Measurements from ENCODE around the gene SPTY2D1.
"Not testable (repeated sequence)": the region's sequence is repeated elsewhere in the genome, so short reads cannot be mapped to it uniquely, and the experiment has no call there.

The SPTY2D1 gene, protein sequence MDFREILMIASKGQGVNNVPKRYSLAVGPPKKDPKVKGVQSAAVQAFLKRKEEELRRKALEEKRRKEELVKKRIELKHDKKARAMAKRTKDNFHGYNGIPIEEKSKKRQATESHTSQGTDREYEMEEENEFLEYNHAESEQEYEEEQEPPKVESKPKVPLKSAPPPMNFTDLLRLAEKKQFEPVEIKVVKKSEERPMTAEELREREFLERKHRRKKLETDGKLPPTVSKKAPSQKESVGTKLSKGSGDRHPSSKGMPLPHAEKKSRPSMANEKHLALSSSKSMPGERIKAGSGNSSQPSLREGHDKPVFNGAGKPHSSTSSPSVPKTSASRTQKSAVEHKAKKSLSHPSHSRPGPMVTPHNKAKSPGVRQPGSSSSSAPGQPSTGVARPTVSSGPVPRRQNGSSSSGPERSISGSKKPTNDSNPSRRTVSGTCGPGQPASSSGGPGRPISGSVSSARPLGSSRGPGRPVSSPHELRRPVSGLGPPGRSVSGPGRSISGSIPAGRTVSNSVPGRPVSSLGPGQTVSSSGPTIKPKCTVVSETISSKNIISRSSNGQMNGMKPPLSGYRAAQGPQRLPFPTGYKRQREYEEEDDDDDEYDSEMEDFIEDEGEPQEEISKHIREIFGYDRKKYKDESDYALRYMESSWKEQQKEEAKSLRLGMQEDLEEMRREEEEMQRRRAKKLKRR

DNA sequence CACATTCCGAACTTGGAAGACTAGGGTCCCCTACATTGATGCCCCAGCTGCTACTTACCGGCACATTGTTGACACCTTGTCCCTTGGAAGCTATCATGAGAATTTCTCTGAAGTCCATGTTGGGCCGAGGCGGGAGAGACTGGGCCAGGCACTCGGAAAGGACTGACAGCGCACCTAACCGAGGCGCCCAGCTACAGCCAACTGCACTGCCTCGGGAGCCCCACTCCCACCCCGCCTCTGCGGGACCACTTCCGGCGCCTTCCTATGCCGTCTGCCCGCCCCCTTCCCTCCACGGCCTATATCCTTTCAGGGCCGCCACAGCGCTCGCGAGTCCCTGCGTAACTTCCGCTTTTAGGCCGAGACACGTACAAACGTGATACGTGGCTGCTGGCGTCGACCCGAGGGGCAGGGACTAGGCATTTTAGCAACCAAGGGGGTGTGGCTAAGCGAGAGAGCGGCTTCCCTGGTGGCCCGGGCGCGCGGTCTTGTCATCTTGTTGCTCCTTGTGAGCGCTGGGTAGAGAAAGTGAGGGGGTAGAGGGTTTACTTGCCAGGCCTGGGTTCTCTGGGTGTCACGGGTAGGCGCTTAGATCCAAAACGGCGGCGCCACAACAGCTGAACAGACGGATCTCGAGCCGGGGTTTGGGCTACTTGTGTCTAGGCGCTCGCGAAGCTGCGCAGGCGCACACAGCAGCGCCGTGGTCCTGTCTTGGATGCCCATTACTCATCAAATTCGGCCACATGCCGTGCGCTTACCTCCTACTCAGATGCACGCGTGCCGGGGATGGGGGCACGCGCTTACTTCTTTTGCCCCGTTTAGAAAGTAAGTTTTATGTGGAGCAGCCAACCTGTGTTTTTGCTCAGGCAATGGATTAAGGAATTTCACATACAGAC, at the start of gene SPTY2D1:
Gene SPTY2D1 (minus strand): TSS at position 203 of the 893 bp plus-strand sequence. CDS start 85 bp downstream, at position 118.
- peak; percentile 96 to 97 for DNase-seq

DNA sequence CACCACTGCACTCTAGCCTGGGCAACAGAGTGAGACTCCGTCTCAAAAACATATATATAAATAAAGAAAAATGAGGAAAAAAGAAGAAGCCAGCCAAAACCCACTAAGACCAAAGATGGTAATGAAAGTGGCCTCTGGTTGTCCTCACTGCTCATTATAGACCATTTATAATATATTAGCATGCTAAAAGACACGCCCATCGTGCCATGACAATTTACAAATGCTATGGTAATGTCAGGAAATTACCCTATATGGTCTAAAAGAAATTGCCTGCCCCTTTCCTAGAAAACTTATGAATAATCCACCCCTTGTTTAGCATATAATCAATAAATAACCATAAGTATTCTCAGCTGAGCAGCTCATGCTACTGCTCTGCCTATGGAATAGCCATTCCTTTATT, 48.3 kb upstream of the SPTY2D1 start:
- no peak for DNase-seq

DNA sequence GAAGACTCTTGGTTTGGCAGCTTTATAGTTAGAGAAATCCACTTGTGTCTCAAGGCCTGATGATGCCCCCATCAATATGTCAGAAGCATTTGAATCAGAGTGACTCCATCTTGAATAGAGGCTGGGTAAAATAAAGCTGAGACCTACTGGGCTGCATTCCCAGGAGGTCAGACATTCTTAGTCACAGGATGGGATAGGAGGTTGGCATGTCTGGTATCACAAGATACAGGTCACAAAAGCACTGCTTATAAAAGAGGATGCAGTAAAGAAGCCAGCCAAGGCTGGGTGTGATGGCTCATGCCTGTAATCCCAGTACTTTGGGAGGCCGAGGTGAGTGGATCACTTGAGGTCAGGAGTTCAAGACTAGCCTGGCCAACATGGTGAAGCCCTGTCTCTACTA, 47.8 kb upstream of the SPTY2D1 start:
- DNase-seq, result not testable (repeated sequence)

DNA sequence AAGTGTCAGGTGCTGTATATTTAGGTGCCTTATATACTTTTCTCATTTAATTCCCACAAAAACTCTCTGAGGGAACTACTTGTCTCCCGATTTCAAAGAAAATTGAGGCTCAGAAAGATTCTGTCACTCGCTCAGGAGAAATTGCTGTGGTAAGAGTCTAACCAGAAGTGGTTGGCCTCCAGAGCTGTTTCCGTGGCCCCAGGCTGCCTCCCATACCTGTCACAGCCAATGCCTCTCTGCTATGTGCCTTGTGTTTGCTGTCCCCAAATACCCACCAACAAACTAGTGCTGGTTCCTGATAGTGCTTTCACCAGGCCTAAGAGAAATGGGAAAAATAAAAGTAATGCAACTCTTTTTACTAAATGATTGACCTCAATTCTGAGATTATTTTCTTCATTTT, 43.4 kb upstream of the SPTY2D1 start:
- DNase-seq, result no peak

DNA sequence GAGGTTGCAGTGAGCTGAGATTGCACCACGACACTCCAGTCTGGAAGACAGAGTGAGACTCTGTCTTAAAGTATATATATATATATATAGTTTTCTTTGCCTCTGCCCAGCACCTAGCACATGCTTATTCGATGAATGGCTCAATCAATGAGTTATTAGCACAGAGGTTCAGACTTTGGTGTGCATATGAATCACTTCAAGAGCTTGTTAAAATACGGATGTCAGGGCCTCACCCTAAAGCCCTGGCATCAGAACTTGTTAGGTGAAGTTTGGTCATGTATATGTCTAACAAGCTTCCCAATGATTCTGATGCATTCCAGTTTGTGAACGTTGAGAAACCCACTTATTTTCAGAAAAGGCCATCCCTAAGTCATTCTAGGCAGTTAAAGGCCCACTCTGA, 42.7 kb upstream of the SPTY2D1 start:
- DNase-seq, result no peak

DNA sequence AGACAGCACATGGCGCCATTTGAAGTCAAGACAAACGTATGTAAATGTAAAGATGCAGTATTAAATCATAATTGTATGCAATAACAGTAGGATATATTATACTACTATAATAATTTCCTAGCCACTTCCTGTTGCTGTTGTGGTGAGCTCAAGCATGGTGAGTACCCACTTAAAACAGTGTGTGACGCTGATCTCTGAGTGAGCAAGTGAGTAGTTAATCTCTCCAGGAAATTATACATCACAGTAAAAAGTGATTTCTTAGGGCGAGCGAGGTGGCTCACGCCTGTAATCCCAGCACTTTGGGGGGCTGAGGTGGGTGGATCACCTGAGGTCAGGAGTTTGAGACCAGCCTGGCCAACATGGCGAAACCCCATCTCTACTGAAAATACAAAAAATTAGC, 38.1 kb upstream of the SPTY2D1 start:
- not testable (repeated sequence) for DNase-seq

DNA sequence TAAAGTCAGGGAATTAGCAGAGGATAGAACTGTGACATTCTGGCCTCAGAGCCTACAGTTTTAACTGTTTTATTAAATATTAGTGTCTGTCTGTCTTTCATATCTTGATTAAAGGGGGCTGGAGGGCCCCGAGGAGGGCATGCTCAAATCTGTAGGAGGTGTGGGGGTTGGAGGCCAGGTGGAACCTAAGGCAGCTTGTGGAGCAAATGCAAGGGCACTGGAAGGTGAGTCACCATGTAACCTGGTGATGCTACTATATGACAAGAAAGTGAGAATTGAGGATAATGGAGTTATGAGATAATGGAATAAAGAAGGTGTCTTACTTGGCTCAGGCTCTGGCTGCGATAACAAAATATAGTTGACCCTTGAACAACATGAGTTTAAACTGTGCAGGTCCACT, 37.1 kb upstream of the SPTY2D1 start:
- DNase-seq, result no peak

DNA sequence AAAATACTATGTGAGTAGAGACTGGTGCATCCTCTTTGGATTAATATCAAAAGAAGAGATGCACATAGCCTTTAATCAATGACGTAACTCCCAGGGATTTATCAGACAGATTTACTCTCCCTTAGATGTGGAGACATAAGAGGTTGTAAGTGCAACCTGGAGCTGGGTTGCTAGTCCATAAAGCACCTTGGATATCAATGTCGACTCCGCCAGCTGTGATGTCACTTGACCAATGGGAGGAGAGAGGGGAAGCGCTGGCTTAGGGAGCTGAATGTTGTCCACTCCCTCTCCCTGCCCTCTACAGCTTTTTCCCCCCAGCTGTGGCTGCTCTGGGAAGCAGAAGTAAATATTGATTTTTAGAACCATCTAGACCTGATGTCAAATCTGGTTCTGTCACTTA, 35.6 kb upstream of the SPTY2D1 start:
- DNase-seq, result no peak

DNA sequence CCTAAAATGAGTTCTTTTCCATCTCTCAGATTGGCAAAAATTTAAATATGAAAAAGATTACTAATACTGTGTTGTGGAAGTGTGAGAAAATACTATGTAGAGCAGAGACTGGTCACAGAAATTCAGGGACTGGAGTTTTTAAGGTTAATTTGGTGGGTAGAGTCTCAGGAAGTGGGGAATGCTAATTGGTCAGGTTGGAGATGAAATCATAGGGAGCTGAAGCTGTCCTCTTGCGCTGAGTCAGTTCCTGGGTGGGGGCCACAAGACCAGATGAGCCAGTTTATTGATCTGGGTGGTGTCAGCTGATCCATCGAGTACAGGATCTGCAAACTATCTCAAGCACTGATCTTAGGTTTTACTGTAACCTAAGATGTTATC, 35.1 kb upstream of the SPTY2D1 start:
- DNase-seq, result no peak

DNA sequence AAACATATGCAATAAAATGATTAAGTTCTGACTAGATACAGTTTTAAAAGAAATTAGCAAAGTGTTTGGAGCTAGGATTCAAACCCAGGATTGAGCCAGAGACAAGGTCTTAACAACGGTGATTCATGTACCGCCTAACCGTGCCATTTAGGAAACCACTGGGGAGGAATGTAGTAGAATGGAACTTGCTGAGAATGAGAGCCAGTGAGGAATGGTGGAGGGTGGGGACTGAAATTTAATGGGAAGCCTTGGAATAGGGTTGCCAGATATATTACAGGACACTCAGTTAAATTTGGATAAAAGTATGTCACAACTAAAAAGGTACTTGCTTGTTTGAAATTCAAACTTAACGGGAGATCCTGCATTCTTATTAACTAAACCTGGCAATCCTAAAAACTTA, 34.0 kb upstream of the SPTY2D1 start:
- no peak for DNase-seq

DNA sequence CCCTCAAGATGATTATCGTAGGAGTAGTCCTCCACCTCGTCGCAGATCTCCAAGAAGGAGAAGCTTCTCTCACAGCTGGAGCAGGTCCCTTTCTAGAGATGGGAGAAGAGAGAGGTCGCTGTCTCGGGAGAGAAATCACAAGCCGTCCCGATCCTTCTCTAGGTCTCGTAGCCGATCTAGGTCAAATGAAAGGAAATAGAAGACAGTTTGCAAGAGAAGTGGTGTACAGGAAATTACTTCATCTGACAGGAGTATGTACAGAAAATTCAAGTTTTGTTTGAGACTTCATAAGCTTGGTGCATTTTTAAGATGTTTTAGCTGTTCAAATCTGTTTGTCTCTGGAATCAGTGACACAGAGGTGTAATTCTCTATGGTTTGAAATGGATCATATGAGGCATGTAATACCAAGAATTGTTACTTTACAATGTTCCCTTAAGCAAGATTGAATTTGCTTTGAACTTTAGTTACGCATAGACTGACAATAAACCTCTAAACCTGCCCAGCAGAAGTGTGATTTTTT, 31.3 kb upstream of the SPTY2D1 start:
- not testable (repeated sequence) for DNase-seq

DNA sequence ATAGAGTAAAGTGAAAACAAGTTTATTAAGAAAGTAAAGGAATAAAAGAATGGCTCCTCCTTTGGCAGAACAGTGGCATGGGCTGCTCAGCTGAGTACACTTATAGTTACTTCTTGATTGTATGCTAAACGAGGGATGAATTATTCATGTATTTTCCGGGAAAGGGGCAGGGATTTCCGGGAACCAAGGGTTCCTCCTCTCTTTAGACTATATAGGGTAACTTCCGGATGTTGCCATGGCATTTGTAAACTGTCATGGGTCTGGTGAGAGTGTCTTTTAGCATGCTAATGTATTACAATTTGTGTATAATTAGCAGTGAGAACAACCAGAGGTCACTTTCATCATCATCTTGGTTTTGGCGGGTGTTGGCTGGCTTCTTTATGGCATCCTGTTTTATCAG, 23.5 kb upstream of the SPTY2D1 start:
- DNase-seq, result no peak

DNA sequence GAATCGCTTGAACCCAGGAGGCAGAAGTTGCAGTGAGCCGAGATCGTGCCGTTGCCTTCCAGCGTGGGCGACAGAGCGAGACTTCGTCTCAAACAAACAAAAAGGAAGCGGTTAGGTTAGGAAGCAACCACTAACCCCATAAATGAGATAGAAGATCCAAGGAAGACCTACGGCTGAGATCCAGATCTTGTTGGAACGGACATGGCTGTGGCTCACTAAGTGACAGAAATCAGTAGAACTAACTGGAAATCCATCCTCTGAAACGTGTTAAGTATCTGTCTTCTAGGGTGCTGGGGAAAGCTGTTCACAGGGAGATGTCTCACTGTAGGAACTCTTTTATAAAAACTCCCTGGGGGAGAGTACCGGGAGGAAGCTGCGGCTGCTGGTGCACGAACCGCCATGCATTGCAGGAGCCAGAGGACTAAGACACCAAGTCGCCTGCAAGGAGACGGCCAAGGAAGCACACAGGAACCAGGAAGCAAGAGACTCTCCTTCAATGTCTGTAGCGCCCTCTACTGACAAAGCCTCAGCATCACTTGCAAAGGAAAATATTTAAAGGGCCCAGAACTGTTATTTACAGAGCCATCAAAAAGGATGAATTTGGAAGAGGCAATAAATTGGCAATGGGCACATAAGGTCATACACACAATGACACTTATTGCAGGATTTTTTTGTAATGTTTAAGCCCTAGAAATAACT, 16.9 kb upstream of the SPTY2D1 start:
- DNase-seq, result no peak

DNA sequence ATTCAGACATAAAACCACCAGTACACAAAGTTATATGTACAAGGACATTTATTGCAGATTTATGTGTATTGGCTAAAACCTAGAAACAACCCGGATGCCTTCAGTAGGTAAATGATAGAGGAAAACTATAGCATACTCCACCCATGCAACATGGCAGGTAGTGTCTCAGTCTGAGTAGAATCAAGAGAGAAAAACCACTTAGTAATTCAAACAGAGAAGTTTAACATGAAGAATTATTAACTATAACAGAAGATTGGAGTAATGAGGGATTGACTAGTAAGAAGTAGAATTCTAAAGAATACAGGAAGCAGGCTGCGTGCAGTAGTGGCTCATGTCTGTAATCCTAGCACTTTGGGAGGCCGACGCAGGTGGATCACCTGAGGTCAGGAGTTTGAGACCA, 16.2 kb upstream of the SPTY2D1 start:
- DNase-seq, result no peak

DNA sequence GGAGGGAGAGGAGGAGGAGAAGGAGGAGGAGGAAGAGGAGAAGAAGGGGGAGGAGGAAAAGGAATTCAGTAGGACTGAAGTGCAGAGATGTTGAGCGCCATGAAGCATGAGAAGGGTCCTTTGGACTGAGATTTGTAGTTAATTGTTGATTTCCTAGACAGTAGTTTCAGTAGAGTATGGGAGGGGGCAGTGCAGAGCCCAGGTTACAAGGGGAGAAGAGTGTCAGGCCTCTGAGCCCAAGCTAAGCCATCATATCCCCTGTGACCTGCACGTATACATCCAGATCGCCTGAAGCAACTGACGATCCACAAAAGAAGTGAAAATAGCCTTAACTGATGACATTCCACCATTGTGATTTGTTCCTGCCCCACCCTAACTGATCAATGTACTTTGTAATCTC, 8.9 kb upstream of the SPTY2D1 start:
- DNase-seq, result not testable (repeated sequence)

DNA sequence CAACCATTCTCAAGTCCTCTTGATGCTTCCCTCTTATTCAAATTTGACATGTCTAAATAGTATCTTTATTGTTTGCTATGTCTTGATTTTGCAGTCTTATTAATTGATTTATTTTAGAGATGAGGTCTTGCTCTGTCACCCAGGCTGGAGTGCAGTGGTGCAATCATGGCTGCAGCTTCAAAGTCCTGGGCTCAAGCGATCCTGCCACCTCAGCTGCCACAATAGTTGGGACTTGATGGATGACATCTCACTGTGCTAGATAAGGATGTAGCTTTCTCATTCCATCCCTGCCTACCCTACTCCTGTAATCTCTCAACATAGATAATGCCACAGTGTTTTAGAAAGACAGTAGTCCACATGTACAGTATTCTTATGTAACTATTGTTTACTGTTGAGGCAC, 7.5 kb upstream of the SPTY2D1 start:
- DNase-seq, result no peak

DNA sequence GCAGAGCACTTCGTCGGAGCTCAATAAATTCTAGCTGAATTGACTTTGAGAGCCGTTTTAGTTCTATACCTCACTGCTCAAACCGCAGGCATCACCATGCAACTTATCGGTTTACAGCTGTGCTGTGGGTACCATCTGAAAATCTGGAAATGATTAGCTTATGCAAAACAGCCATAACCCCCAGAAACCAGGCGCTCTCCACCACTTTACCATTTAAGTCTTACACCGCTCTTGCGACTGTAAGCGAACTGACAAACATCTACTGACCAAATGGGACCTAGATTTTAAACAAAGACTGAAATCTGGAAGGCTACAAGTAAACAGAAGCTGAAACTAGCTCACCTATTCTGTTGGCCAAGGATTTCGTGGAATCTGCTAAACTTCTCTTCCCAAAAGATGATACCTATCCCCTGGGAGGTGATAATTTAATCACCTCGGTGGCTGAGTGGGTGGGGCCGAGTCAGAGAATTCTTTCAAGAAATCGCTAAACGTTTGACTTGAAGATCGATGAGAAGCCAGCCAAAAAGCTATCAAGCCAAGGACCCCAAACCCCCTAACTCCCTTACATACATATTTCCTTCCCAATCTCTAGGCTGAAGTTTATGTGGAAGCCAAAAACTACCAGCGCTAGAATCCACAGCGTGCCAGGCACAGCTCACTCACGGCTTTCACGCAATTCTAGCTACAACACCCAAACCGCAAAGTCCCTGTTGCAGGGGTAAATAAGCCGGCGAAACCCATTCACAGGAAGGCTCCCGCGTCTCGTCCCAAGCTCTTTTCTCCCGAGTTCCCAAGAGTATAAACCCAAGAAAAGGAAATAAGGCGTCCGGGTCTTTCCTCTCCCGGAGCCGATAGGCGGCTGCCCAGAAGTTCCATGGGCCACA, 644 bp downstream of the SPTY2D1 start:
- DNase-seq, result no peak

DNA sequence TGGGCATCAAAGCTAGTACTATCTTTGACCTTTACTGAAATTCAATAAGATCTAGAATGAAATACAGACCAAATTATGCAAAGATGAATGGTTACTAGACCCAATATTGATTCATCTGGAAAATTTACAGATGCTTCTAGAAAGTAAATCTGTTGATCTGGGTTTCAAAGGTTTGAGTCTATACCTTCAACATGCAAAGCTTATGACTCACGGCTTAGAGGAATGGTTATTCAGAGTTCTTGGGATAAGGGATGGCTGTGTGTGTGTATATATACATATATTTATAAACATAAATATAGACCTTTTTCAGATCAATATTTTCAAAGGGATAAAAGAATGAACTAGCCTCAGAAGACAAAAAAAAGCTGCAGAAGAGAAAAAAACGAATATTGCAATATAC, 1.3 kb downstream of the SPTY2D1 start:
- no peak for DNase-seq

DNA sequence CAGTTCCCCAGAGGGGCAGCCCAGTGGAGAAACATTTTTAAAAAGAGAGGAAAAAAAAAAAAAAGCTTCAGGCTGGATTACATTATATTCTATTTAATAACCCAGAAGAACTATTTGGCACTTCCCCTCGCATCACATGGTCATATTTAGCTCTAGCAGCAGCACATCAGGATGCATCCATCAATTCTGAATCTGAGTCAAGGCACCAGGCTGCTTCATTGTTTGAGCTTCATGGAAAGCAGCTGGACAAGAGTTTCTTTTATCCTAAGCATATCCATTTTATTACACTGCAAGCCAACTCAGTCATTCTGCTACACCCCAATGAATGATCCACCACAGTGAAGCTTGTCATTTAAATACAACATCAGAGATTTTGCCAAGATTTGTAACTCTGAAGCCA, 10.0 kb downstream of the SPTY2D1 start:
- DNase-seq, result no peak

DNA sequence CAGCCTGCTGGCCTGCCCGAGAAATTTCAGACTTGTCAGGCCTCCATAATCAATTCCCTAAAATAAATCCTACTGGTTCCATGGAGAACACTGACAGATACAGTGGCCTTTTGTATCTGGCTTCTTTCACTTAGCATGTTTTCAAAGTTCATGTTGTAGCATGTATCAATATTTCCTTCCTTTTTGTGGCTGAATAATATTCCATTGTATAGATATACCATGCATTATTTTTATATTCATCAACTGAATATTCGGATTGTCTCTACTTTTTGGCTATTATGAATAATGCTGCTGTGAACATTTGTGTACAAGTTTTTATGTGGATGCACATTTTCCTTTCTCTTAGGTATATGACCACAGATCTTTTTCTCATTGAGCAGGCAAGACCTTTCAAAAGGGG, 10.4 kb downstream of the SPTY2D1 start:
- DNase-seq, result no peak

DNA sequence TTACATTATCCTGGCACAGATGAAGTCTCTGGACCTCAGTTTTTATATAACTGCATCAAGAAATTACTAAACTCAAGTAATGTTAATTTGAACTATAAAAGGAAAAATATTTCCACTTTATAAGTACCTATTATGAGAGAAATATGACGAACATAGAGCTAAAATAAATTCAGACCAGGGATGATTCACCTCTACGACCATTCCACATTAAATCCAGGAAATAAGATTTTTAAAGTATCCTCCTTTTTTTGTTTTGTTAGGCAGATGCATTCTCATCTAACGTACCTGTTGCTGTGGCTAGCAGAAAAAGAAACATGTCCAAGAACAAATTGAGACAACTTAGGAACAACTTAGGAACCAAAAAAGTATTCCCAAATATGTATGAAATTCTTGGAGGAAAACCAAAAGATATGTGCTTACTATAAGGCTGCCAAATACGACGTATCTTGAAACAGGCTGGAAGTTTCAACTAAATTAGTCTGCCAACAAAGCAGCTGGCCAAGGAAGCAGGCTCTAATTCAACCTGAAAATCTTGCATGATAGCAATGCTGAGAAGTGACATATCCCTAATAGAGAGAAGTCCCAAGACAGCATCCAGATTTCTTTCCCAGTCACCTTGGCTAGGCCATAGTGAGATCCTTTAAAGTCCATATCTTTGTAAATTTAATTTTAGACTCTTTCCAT, 15.7 kb downstream of the SPTY2D1 start:
- no peak for DNase-seq
